ENCODE results near the gene DUSP2.

The DUSP2 gene

GRCh38 chr2:96098900-96099590 lies 46.2 kb downstream of the DUSP2 start:
- in situ Hi-C loops (cut with HindIII; ENCODE audit: low sequenced_read_pairs), result no loop called here
- no peak for TF ChIP-seq CTCF (IDR thresholded peaks at IDR 0.05; ENCODE audit: low read depth, low read length)
- no peak overlapping the region for H3K4me3 ChIP-seq (ENCODE audit: low read depth, low read length)
- no peak for DNase-seq (ENCODE audit: low read depth, low spot score)

- no peak for TF ChIP-seq CTCF (IDR thresholded peaks at IDR 0.05; ENCODE audit: low read depth, low read length)
- in situ Hi-C loops (cut with HindIII; ENCODE audit: low sequenced_read_pairs), result no loop called here
- H3K4me3 ChIP-seq (ENCODE audit: low read depth, low read length), result no peak overlapping the region
- no peak for DNase-seq (ENCODE audit: low read depth, low spot score)
These were observed 47.1 kb downstream of the DUSP2 start for GRCh38 chr2:96097951-96098823.

GRCh38 chr2:96097441-96097840 lies 47.8 kb downstream of the DUSP2 start:
- no peak for DNase-seq (ENCODE audit: low read depth, low spot score)
- in situ Hi-C loops (cut with HindIII; ENCODE audit: low sequenced_read_pairs), result no loop called here
- no peak for TF ChIP-seq CTCF (IDR thresholded peaks at IDR 0.05; ENCODE audit: low read depth, low read length)
- H3K4me3 ChIP-seq (ENCODE audit: low read depth, low read length), result no peak overlapping the region

- no peak for TF ChIP-seq CTCF (IDR thresholded peaks at IDR 0.05; ENCODE audit: low read depth, low read length)
These were observed 50.1 kb downstream of the DUSP2 start for GRCh38 chr2:96095116-96095636.

GRCh38 chr2:96093528-96093927 lies 51.7 kb downstream of the DUSP2 start:
- TF ChIP-seq CTCF (IDR thresholded peaks at IDR 0.05; ENCODE audit: low read depth, low read length), result no peak
- no peak for DNase-seq (ENCODE audit: low read depth, low spot score)
- in situ Hi-C loops (cut with HindIII; ENCODE audit: low sequenced_read_pairs), result no loop called here
- H3K4me3 ChIP-seq (ENCODE audit: low read depth, low read length), result no peak overlapping the region

More at GRCh38 chr2:96095116-96095636, 50.1 kb downstream of the DUSP2 start:
- no peak overlapping the region for H3K4me3 ChIP-seq (ENCODE audit: low read depth, low read length)
- in situ Hi-C loops (cut with HindIII; ENCODE audit: low sequenced_read_pairs), result no loop called here
- DNase-seq (ENCODE audit: low read depth, low spot score), result no peak

Measured in astrocyte of the spinal cord (primary cell).